Measurements from ENCODE around the gene LHFPL2.

DNA sequence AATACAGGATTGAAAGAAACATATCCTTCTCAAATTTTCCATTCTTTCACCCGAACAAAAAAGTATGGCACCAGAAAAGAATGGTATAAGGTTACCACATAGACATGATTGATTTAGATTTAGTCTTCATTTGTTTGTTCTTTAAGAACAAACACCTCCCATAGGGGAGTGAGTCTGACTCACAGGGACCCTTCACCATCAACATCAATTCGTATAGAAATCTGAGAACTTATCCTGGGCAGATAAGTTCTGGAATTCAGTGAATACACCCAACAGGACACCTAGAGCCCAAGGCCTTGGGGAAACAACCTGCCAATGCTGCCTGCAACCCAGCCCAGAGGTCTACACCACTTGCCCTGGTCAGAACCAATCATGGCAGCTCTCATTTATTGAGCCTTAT, 46.2 kb downstream of the LHFPL2 start:
- TF ChIP-seq TAF1 (IDR thresholded peaks at IDR 0.05; ENCODE audit: borderline replicate concordance, insufficient read depth, low read length), result no peak
- TF ChIP-seq, protein P1, sequence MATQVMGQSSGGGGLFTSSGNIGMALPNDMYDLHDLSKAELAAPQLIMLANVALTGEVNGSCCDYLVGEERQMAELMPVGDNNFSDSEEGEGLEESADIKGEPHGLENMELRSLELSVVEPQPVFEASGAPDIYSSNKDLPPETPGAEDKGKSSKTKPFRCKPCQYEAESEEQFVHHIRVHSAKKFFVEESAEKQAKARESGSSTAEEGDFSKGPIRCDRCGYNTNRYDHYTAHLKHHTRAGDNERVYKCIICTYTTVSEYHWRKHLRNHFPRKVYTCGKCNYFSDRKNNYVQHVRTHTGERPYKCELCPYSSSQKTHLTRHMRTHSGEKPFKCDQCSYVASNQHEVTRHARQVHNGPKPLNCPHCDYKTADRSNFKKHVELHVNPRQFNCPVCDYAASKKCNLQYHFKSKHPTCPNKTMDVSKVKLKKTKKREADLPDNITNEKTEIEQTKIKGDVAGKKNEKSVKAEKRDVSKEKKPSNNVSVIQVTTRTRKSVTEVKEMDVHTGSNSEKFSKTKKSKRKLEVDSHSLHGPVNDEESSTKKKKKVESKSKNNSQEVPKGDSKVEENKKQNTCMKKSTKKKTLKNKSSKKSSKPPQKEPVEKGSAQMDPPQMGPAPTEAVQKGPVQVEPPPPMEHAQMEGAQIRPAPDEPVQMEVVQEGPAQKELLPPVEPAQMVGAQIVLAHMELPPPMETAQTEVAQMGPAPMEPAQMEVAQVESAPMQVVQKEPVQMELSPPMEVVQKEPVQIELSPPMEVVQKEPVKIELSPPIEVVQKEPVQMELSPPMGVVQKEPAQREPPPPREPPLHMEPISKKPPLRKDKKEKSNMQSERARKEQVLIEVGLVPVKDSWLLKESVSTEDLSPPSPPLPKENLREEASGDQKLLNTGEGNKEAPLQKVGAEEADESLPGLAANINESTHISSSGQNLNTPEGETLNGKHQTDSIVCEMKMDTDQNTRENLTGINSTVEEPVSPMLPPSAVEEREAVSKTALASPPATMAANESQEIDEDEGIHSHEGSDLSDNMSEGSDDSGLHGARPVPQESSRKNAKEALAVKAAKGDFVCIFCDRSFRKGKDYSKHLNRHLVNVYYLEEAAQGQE (IDR thresholded peaks at IDR 0.05; ENCODE audit: insufficient read depth in 1 of 2, low read depth in 2 of 2, low read length in 2 of 2), result no peak

All from PFSK-1 (cell line).